Thyroid gland (tissue), 4 donors: Measurements from ENCODE around the gene VASP.

Experiments used
- POLR2A ChIP-seq, 2 donors: fragments of 450-650 bp; IDR thresholded peaks; one replicate each; pipeline ENCODE4 v1.6.1; 2017; ENCODE audit warnings: antibody characterized with exemption in 2 of 2, mild to moderate bottlenecking in 2 of 2, moderate library complexity in 1 of 2
- TF ChIP-seq, protein P1 (sequence below), 6 experiments: fragments of 200-600 bp in 3 of 6; fragments of 450-650 bp in 3 of 6; sonication (generic) in 3 of 6; IDR thresholded peaks; one replicate each; pipeline ENCODE4 v1.5.1; 2016 to 2019; ENCODE audit warnings: antibody characterized with exemption in 6 of 6, mild to moderate bottlenecking in 2 of 6, inconsistent platforms in 1 of 6, moderate library complexity in 1 of 6

DNA sequence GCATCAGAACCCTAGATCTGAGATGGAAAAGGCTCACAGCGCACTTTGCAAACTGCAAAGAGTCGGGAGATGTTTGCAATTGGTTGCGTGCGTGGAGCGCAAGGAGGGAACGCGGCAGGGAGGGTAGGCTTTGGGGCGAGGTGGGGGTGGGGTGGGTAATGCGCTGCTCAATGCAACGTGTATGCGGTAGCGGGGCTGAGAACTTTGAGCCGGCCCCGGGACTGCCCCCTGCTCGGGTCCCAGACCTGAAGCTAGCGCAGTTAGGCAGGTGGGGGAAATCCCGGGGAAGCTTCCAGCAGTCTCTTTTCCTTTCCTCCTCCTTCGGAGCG, 38.5 kb upstream of the VASP start:
- TF ChIP-seq, protein P1, sequence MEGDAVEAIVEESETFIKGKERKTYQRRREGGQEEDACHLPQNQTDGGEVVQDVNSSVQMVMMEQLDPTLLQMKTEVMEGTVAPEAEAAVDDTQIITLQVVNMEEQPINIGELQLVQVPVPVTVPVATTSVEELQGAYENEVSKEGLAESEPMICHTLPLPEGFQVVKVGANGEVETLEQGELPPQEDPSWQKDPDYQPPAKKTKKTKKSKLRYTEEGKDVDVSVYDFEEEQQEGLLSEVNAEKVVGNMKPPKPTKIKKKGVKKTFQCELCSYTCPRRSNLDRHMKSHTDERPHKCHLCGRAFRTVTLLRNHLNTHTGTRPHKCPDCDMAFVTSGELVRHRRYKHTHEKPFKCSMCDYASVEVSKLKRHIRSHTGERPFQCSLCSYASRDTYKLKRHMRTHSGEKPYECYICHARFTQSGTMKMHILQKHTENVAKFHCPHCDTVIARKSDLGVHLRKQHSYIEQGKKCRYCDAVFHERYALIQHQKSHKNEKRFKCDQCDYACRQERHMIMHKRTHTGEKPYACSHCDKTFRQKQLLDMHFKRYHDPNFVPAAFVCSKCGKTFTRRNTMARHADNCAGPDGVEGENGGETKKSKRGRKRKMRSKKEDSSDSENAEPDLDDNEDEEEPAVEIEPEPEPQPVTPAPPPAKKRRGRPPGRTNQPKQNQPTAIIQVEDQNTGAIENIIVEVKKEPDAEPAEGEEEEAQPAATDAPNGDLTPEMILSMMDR (IDR thresholded peaks at IDR 0.05), result no peak
- TF ChIP-seq POLR2A (IDR thresholded peaks at IDR 0.05), result no peak
